Uterus (tissue), 4 donors: ENCODE measurements around the gene MAPKBP1. TPM values are rescaled to one million over a fixed set of nuclear protein-coding genes. Genes with fewer than 3 reads are reported as not detected.

Source experiments
- DNase-seq, 2 donors: peaks; one replicate each; pipeline ENCODE4 v3.0.0-alpha.2; 2019 to 2020
- H3K27ac ChIP-seq, 2 donors: fragments of 200-600 bp; sonication (generic); 1 replicate in 1 of 2; 2 replicates in 1 of 2; pipeline ENCODE4 v1.5.1; 2016 to 2018
- H3K27me3 ChIP-seq, 2 donors: fragments of 200-600 bp; sonication (generic); one replicate each; pipeline ENCODE4 v1.5.1; 2018 to 2019; ENCODE audit warnings: control low read depth in 1 of 2
- H3K36me3 ChIP-seq, 2 donors: fragments of 200-600 bp; sonication (generic); one replicate each; pipeline ENCODE4 v1.5.1; 2019; ENCODE audit warnings: control low read depth in 1 of 2
- H3K4me1 ChIP-seq, 2 donors: fragments of 200-600 bp; sonication (generic); one replicate each; pipeline ENCODE4 v1.5.1; 2018 to 2019; ENCODE audit warnings: control low read depth in 1 of 2
- H3K4me3 ChIP-seq, 2 donors: fragments of 200-600 bp; sonication (generic); 1 replicate in 1 of 2; 2 replicates in 1 of 2; pipeline ENCODE4 v1.5.1; 2018 to 2019; ENCODE audit warnings: mild to moderate bottlenecking in 1 of 2
- H3K9me3 ChIP-seq, 2 donors: fragments of 200-600 bp; sonication (generic); one replicate each; pipeline ENCODE4 v1.5.1; 2019; ENCODE audit warnings: control low read depth in 1 of 2
- CTCF ChIP-seq, 4 experiments: fragments of 200-600 bp in 2 of 4; fragments of 450-650 bp in 2 of 4; sonication (generic) in 2 of 4; IDR thresholded peaks; one replicate each; pipeline ENCODE4 v1.5.1; 2016 to 2019; ENCODE audit warnings: antibody characterized with exemption in 4 of 4, mild to moderate bottlenecking in 2 of 4, moderate library complexity in 1 of 4
- POLR2A ChIP-seq, 2 donors: fragments of 450-650 bp; IDR thresholded peaks; one replicate each; pipeline ENCODE4 v1.6.1; 2016; ENCODE audit warnings: antibody characterized with exemption in 2 of 2, mild to moderate bottlenecking in 1 of 2, moderate library complexity in 1 of 2
- intact Hi-C: fragments of 100-400 bp; cut with DNase I; formaldehyde crosslinking; loops from one replicate; pipeline ENCODE4 v1.15.1; 2023; ENCODE audit warnings: low total_unique reads
- total RNA-seq, 4 donors: library from RNA; depleted of rRNA in 3 of 4; stranded (reverse); fragments of >200 nt in 3 of 4; gene quantifications; one replicate each; pipeline versions ENCODE4 v1.1.0 to v1.2.4, GENCODE V29; 2014 to 2023
- donor health status: DM: yes; HTN: yes; CAD: no.

The MAPKBP1 gene
- total RNA-seq, 4 donors from 2014 or later: 5.9 to 56.2 (median 23.5) TPM

GRCh38 chr15:41790169-41790568 is 15.9 kb downstream of the MAPKBP1 start:
- H3K27ac ChIP-seq: peak overlapping the region; percentile 35 to 53

GRCh38 chr15:41790756-41791546 is 16.7 kb downstream of the MAPKBP1 start:
- Histone ChIP-seq H3K27me3 (no peaks in the 10 kb centered on the region), H3K36me3 (no peaks in the 10 kb centered on the region), H3K4me1 (peaks cover 8 to 12% of the 10 kb centered on the region in 2 donors), H3K4me3 (no peak overlapping the region), H3K9me3 (no peaks in the 10 kb centered on the region), H3K27ac (peak overlapping the region; percentile 35 to 53)
- TF ChIP-seq POLR2A (IDR thresholded peaks at IDR 0.05): no peak
- TF ChIP-seq CTCF (IDR thresholded peaks at IDR 0.05): no peak
- intact Hi-C loops: no loop called here
- DNase-seq: peak in 1 of 2 donors; percentile 36

More at GRCh38 chr15:41790169-41790568, 15.9 kb downstream of the MAPKBP1 start:
- Histone ChIP-seq H3K36me3 (no peaks in the 10 kb centered on the region), H3K27me3 (no peaks in the 10 kb centered on the region), H3K4me3 (no peak overlapping the region), H3K9me3 (no peaks in the 10 kb centered on the region), H3K4me1 (peaks cover 6 to 12% of the 10 kb centered on the region in 2 donors)
- no peak for DNase-seq
- intact Hi-C loops: no loop called here
- TF ChIP-seq POLR2A (IDR thresholded peaks at IDR 0.05): no peak
- TF ChIP-seq CTCF (IDR thresholded peaks at IDR 0.05): no peak

GRCh38 chr15:41791547-41791937 is 17.3 kb downstream of the MAPKBP1 start:
- TF ChIP-seq POLR2A (IDR thresholded peaks at IDR 0.05) (no peak), CTCF (IDR thresholded peaks at IDR 0.05) (no peak)
- Histone ChIP-seq H3K27me3 (no peaks in the 10 kb centered on the region), H3K27ac (peak overlapping the region; percentile 35 to 53), H3K36me3 (no peaks in the 10 kb centered on the region), H3K4me3 (no peak overlapping the region), H3K4me1 (peaks cover 10 to 12% of the 10 kb centered on the region in 2 donors), H3K9me3 (no peaks in the 10 kb centered on the region)
- no peak for DNase-seq
- intact Hi-C loops: no loop called here

GRCh38 chr15:41792000-41792637 is 17.8 kb downstream of the MAPKBP1 start:
- DNase-seq: no peak
- no peaks in the 10 kb centered on the region for H3K9me3 ChIP-seq
- TF ChIP-seq POLR2A (IDR thresholded peaks at IDR 0.05): no peak
- TF ChIP-seq CTCF (IDR thresholded peaks at IDR 0.05): no peak
- no peaks in the 10 kb centered on the region for H3K27me3 ChIP-seq
- H3K4me1 ChIP-seq: peaks cover 10 to 12% of the 10 kb centered on the region in 2 donors
- H3K27ac ChIP-seq: peak overlapping the region; percentile 11 to 35
- intact Hi-C loops: no loop called here
- no peaks in the 10 kb centered on the region for H3K36me3 ChIP-seq
- no peak overlapping the region for H3K4me3 ChIP-seq

- H3K4me1 ChIP-seq: peaks cover 10 to 11% of the 10 kb centered on the region in 2 donors
- H3K27ac ChIP-seq: no peak overlapping the region
Measured at GRCh38 chr15:41794081-41794480, 19.8 kb downstream of the MAPKBP1 start.

More at GRCh38 chr15:41794081-41794480, 19.8 kb downstream of the MAPKBP1 start:
- intact Hi-C loops: no loop called here
- no peaks in the 10 kb centered on the region for H3K27me3 ChIP-seq
- no peak for TF ChIP-seq POLR2A (IDR thresholded peaks at IDR 0.05)
- no peak for DNase-seq
- no peak overlapping the region for H3K4me3 ChIP-seq
- H3K36me3 ChIP-seq: no peaks in the 10 kb centered on the region
- H3K9me3 ChIP-seq: no peaks in the 10 kb centered on the region
